ENCODE results near the gene HEMK1.

Gene HEMK1

GRCh38 chr3:50551681-50552435 lies 17.5 kb upstream of the HEMK1 start:
- H3K79me2 ChIP-seq (ENCODE audit: insufficient read depth, low read length): no peaks in the 10 kb centered on the region
- H3K9me3 ChIP-seq (ENCODE audit: low read length): no peaks in the 10 kb centered on the region
- no peak overlapping the region for H3K27ac ChIP-seq (ENCODE audit: low read depth, low read length, poor library complexity, severe bottlenecking)
- H4K20me1 ChIP-seq (ENCODE audit: insufficient read depth, low read length): no peaks in the 10 kb centered on the region
- no peaks in the 10 kb centered on the region for H3F3A ChIP-seq (ENCODE audit: insufficient read depth, low read length)
- TF ChIP-seq CTCF (IDR thresholded peaks at IDR 0.05; ENCODE audit: low read length): no peak; the same call in 1 of the 2 replicates
- TF ChIP-seq EZH2 (IDR thresholded peaks at IDR 0.05; ENCODE audit: borderline replicate concordance, low read length): no peak
- H3K4me1 ChIP-seq (ENCODE audit: insufficient read depth, low read length, severe bottlenecking): no peaks in the 10 kb centered on the region
- H3K4me3 ChIP-seq (ENCODE audit: low read depth, low read length, poor library complexity, severe bottlenecking): no peak overlapping the region
- H3K27me3 ChIP-seq (ENCODE audit: insufficient read depth, low read length): peaks cover 6% of the 10 kb centered on the region
- no peak overlapping the region for H2AFZ ChIP-seq (ENCODE audit: low read length)
- no peak overlapping the region for H3K4me2 ChIP-seq (ENCODE audit: low read length)
- H3K36me3 ChIP-seq (ENCODE audit: insufficient read depth, low read length): no peaks in the 10 kb centered on the region
- H3K9ac ChIP-seq (ENCODE audit: low read length): no peak overlapping the region
- H3K9me2 ChIP-seq (ENCODE audit: low read depth, low read length): no peaks in the 10 kb centered on the region

- H3K9me3 ChIP-seq (ENCODE audit: low read length): no peaks in the 10 kb centered on the region
- no peak overlapping the region for H3K4me3 ChIP-seq (ENCODE audit: low read depth, low read length, poor library complexity, severe bottlenecking)
- H3K27ac ChIP-seq (ENCODE audit: low read depth, low read length, poor library complexity, severe bottlenecking): no peak overlapping the region
- no peaks in the 10 kb centered on the region for H3K79me2 ChIP-seq (ENCODE audit: insufficient read depth, low read length)
- H3K9me2 ChIP-seq (ENCODE audit: low read depth, low read length): no peaks in the 10 kb centered on the region
- no peaks in the 10 kb centered on the region for H4K20me1 ChIP-seq (ENCODE audit: insufficient read depth, low read length)
- no peaks in the 10 kb centered on the region for H3K36me3 ChIP-seq (ENCODE audit: insufficient read depth, low read length)
- no peaks in the 10 kb centered on the region for H3F3A ChIP-seq (ENCODE audit: insufficient read depth, low read length)
- peaks cover 8% of the 10 kb centered on the region for H3K27me3 ChIP-seq (ENCODE audit: insufficient read depth, low read length)
- no peak overlapping the region for H2AFZ ChIP-seq (ENCODE audit: low read length)
- TF ChIP-seq CTCF (IDR thresholded peaks at IDR 0.05; ENCODE audit: low read length) (no peak), EZH2 (IDR thresholded peaks at IDR 0.05; ENCODE audit: borderline replicate concordance, low read length) (no peak)
- H3K4me1 ChIP-seq (ENCODE audit: insufficient read depth, low read length, severe bottlenecking): no peaks in the 10 kb centered on the region
- H3K9ac ChIP-seq (ENCODE audit: low read length): no peak overlapping the region
- no peak overlapping the region for H3K4me2 ChIP-seq (ENCODE audit: low read length)
Measured at GRCh38 chr3:50552598-50552997, 16.7 kb upstream of the HEMK1 start.

GRCh38 chr3:50554553-50554952 lies 14.8 kb upstream of the HEMK1 start:
- Histone ChIP-seq H3K4me1 (ENCODE audit: insufficient read depth, low read length, severe bottlenecking) (no peaks in the 10 kb centered on the region), H3K9me3 (ENCODE audit: low read length) (no peaks in the 10 kb centered on the region), H3K9ac (ENCODE audit: low read length) (no peak overlapping the region)

More at GRCh38 chr3:50554553-50554952, 14.8 kb upstream of the HEMK1 start:
- H3K79me2 ChIP-seq (ENCODE audit: insufficient read depth, low read length): no peaks in the 10 kb centered on the region
- no peak overlapping the region for H2AFZ ChIP-seq (ENCODE audit: low read length)
- no peaks in the 10 kb centered on the region for H4K20me1 ChIP-seq (ENCODE audit: insufficient read depth, low read length)
- peaks cover 8% of the 10 kb centered on the region for H3K27me3 ChIP-seq (ENCODE audit: insufficient read depth, low read length)
- H3K4me2 ChIP-seq (ENCODE audit: low read length): no peak overlapping the region
- no peaks in the 10 kb centered on the region for H3K9me2 ChIP-seq (ENCODE audit: low read depth, low read length)
- no peaks in the 10 kb centered on the region for H3K36me3 ChIP-seq (ENCODE audit: insufficient read depth, low read length)
- H3F3A ChIP-seq (ENCODE audit: insufficient read depth, low read length): no peaks in the 10 kb centered on the region
- TF ChIP-seq CTCF (IDR thresholded peaks at IDR 0.05; ENCODE audit: low read length): no peak
- TF ChIP-seq EZH2 (IDR thresholded peaks at IDR 0.05; ENCODE audit: borderline replicate concordance, low read length): no peak
- no peak overlapping the region for H3K27ac ChIP-seq (ENCODE audit: low read depth, low read length, poor library complexity, severe bottlenecking)
- H3K4me3 ChIP-seq (ENCODE audit: low read depth, low read length, poor library complexity, severe bottlenecking): no peak overlapping the region

All from OCI-LY1 (cell line).